Measurements from ENCODE around the gene TOMM7. TPM values are rescaled to one million over a fixed set of nuclear protein-coding genes. Genes with fewer than 3 reads are reported as not detected.
"Not testable (repeated sequence)": the region's sequence is repeated elsewhere in the genome, so short reads cannot be mapped to it uniquely, and the experiment has no call there.

Gene TOMM7
- total RNA-seq, 2 experiments from 2014 or later: 73.7 to 254 TPM

- ATAC-seq (no peak), DNase-seq (no peak)
- CTCF ChIA-PET: no interaction called here
- intact Hi-C loops (cut with DNase I, micrococcal nuclease): no loop called here
- Mint-ChIP-seq H3K27me3 (no peaks in the 10 kb centered on the region), H3K9me3 (ENCODE audit: low read depth) (no peaks in the 10 kb centered on the region), H3K4me3 (no peak overlapping the region), H3K27ac (no peak overlapping the region), H3K4me1 (peaks cover 6% of the 10 kb centered on the region), H3K36me3 (ENCODE audit: low read depth) (no peaks in the 10 kb centered on the region)
- POLR2A ChIA-PET: no interaction called here
Observed at GRCh38 chr7:22841954-22842353, 19.3 kb upstream of the TOMM7 start.

GRCh38 chr7:22837308-22837707, 14.7 kb upstream of the TOMM7 start:
- CTCF ChIA-PET: no interaction called here
- DNase-seq (no peak), ATAC-seq (no peak)
- no peaks in the 10 kb centered on the region for H3K36me3 Mint-ChIP-seq (ENCODE audit: low read depth)
- intact Hi-C loops (cut with DNase I, micrococcal nuclease): no loop called here
- no peak overlapping the region for H3K4me3 Mint-ChIP-seq
- no peaks in the 10 kb centered on the region for H3K4me1 Mint-ChIP-seq
- no peaks in the 10 kb centered on the region for H3K9me3 Mint-ChIP-seq (ENCODE audit: low read depth)
- POLR2A ChIA-PET: no interaction called here
- H3K27ac Mint-ChIP-seq: no peak overlapping the region
- H3K27me3 Mint-ChIP-seq: no peaks in the 10 kb centered on the region

DNA sequence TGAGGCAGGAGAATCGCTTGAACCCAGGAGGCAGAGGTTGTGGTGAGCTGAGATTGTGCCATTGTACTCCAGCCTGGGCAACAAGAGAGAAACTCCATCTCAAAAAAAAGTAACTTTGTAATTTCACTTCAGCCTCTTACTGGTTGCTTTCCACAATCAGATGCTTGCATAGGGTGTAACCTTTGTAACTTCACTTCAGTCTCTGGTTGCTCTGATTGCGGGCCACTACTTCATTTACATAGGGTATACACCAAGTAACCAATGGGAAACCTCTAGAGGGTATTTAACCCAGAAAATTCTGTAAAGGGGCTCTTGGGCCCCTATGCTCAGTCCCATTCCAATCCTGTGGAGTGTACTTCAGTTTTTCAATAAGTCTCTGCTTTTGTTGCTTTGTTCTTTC, 13.9 kb upstream of the TOMM7 start:
- H3K27ac Mint-ChIP-seq; H3K27me3 Mint-ChIP-seq; H3K9me3 Mint-ChIP-seq (ENCODE audit: low read depth); H3K4me1 Mint-ChIP-seq; DNase-seq; POLR2A ChIA-PET; CTCF ChIA-PET; ATAC-seq; intact Hi-C loops (cut with DNase I, micrococcal nuclease); H3K4me3 Mint-ChIP-seq; H3K36me3 Mint-ChIP-seq (ENCODE audit: low read depth): not testable (repeated sequence)

DNA sequence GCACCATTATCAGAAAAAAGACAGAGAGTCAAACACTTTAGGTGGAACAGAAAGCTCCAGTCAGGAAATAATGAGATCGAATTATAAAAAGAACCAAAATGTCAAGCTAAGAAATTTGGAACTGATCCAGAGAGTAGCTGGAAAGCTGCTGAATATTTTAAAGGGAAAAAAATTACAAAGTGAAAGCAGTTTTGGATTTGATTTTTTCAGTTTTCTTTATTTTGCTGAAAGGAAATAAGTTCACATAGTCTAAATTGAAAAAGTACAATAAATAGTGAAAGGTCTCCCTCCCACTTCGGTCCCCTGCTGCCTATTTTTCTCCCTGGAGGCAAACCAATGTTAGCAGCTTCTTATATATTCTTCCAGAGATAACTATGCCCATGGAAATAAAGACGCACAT, 11.3 kb upstream of the TOMM7 start:
- H3K27me3 Mint-ChIP-seq: peaks cover 3% of the 10 kb centered on the region
- no peak overlapping the region for H3K4me3 Mint-ChIP-seq
- no peak for DNase-seq
- H3K9me3 Mint-ChIP-seq (ENCODE audit: low read depth): no peaks in the 10 kb centered on the region
- intact Hi-C loops (cut with DNase I, micrococcal nuclease): no loop called here
- ChIA-PET CTCF (interaction anchor here (1.3 to 1.4 kb wide), 2 partner anchors 13 to 221 kb away, joined by 4 read pairs; no protein-coding TSS in a partner anchor), POLR2A (no interaction called here)
- H3K4me1 Mint-ChIP-seq: no peaks in the 10 kb centered on the region
- no peak for ATAC-seq
- no peaks in the 10 kb centered on the region for H3K36me3 Mint-ChIP-seq (ENCODE audit: low read depth)
- no peak overlapping the region for H3K27ac Mint-ChIP-seq

DNA sequence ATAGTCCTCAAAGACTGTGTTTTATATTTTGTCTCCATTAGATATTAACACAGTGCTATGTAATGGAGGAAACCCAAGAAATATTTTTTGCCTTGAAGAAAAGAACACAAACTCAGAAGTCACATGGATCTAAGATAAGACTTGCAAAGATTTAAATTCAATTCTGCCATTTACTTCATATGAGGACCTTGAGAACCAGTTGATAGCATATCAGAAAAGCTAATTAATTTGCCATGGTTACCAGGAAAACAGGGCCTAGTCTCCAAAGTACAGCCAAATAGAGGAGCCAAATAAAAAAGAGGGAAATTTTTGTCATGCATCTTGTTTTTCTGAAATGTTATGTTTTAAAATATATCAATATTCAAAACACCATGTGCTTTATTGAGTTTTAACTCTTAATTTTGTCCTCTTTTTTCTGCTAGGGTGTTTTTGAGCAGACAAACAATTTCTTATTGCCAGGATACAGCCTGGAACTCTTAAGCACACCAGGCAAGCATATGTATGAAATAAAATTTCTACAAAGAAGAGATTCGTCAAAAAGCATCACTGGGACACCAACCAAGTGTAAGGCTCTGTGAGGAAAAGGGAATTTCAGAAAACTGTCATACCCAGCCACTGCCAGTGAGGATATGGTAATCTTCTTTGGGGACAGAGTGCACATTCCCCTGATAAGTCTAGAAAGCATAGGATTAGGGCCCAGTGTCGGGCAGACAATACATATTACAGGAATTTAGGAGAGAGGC, 10.6 kb upstream of the TOMM7 start:
- DNase-seq: no peak
- Mint-ChIP-seq H3K27me3 (peaks cover 3% of the 10 kb centered on the region), H3K36me3 (ENCODE audit: low read depth) (no peaks in the 10 kb centered on the region), H3K27ac (no peak overlapping the region), H3K9me3 (ENCODE audit: low read depth) (no peaks in the 10 kb centered on the region), H3K4me3 (no peak overlapping the region), H3K4me1 (no peaks in the 10 kb centered on the region)
- intact Hi-C loops (cut with DNase I, micrococcal nuclease): no loop called here
- ChIA-PET CTCF (interaction anchor here (0.6 to 1.4 kb wide), 4 partner anchors 12 to 222 kb away, joined by 4 to 5 read pairs (median 4); no protein-coding TSS in a partner anchor), POLR2A (no interaction called here)
- no peak for ATAC-seq

DNA sequence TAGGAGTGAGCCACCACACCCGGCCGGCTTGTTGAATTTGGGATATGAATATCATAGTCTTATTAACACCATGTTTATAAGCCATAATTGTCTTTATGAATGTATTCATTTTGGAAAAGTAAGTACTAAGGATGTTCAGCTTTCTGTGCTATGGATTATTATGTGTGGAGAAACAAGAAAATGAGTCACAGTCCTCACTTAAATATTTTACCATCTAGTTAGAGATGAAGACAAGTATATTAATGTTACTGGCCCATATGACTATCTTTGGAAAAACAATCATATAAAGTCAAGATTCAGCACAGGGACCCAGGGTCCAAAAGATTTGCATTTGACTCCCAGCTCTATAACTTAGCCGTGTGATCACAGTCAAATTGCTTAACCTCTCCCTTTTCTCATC, 9.8 kb upstream of the TOMM7 start:
- intact Hi-C loops (cut with DNase I, micrococcal nuclease): no loop called here
- ChIA-PET POLR2A (no interaction called here), CTCF (interaction anchor here (0.7 to 0.8 kb wide), 2 partner anchors 109 to 222 kb away, joined by 3 to 5 read pairs; no protein-coding TSS in a partner anchor)
- ATAC-seq (no peak), DNase-seq (no peak)
- Mint-ChIP-seq H3K4me1 (no peaks in the 10 kb centered on the region), H3K27ac (no peak overlapping the region), H3K36me3 (ENCODE audit: low read depth) (no peaks in the 10 kb centered on the region), H3K27me3 (peaks cover 3% of the 10 kb centered on the region), H3K9me3 (ENCODE audit: low read depth) (no peaks in the 10 kb centered on the region), H3K4me3 (no peak overlapping the region)

DNA sequence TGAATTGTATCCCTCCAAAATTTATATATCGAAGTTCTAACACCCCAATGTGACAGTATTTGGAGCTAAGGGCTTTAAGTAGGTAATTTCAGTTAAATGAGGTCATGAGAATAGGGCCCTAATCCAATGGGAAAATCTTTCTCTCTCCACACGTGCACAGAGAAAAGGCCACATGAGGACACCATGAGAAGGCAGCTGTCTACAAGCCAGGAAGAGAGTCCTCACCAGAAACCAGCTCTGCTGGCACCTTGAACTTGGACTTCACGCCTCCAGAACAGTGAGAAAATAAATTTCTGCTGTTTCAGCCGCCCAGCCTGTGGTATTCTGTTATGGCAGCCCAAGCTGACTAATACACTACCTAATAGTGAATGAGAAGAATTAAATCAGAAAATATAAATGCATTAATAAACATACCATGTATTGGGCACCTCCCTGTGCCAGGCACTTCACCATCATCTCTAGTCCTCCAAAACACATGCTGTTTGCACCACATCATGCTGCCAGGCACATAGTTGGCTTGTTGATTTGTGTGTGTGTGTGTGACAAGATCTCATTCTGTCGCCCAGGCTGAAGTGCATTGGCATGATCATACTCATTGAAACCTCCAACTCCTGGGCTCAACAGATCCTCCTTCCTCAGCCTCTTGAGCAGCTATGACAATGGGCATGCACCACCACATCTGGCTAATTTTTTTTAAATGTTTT, 9.1 kb upstream of the TOMM7 start:
- no peak overlapping the region for H3K4me3 Mint-ChIP-seq
- H3K9me3 Mint-ChIP-seq (ENCODE audit: low read depth): no peaks in the 10 kb centered on the region
- ATAC-seq (no peak), DNase-seq (no peak)
- no peaks in the 10 kb centered on the region for H3K4me1 Mint-ChIP-seq
- ChIA-PET POLR2A (no interaction called here), CTCF (interaction anchor here (0.8 kb wide), 3 partner anchors 8 to 370 kb away, joined by 3 read pairs; no protein-coding TSS in a partner anchor)
- peaks cover 3% of the 10 kb centered on the region for H3K27me3 Mint-ChIP-seq
- no peak overlapping the region for H3K27ac Mint-ChIP-seq
- intact Hi-C loops (cut with DNase I, micrococcal nuclease): no loop called here
- H3K36me3 Mint-ChIP-seq (ENCODE audit: low read depth): no peaks in the 10 kb centered on the region

GRCh38 chr7:22827563-22827962, 4.9 kb upstream of the TOMM7 start:
- POLR2A ChIA-PET: no interaction called here

DNA sequence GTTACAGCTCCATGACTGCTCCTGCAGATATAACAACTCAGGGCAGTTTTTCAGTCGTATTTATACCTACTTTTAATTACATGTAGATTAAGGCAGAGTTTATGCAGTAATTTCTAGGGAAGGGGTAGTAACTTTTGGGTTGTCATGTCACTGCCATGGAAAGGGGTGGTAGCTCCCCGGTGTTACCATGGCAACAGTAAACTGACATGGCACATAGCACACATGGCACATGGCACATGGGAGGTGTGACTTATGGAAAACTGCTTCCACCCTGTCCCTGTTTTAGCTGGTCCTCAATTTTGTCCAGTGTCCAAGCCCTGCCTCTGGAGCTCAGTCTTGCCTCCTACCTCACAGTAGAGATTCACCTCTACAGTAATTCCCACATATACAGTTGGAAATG, 3.9 kb upstream of the TOMM7 start:
- H3K9me3 Mint-ChIP-seq (ENCODE audit: low read depth): no peaks in the 10 kb centered on the region
- peaks cover 9% of the 10 kb centered on the region for H3K27me3 Mint-ChIP-seq
- intact Hi-C loops (cut with DNase I, micrococcal nuclease): no loop called here
- H3K4me3 Mint-ChIP-seq: no peak overlapping the region
- H3K27ac Mint-ChIP-seq: no peak overlapping the region
- ATAC-seq (no peak), DNase-seq (no peak)
- H3K4me1 Mint-ChIP-seq: peaks cover 5% of the 10 kb centered on the region
- no peaks in the 10 kb centered on the region for H3K36me3 Mint-ChIP-seq (ENCODE audit: low read depth)
- POLR2A ChIA-PET: no interaction called here
- CTCF ChIA-PET: interaction anchor here (0.7 to 1.7 kb wide), 4 partner anchors 21 to 264 kb away, joined by 3 to 4 read pairs (median 4); no protein-coding TSS in a partner anchor

More at GRCh38 chr7:22827563-22827962, 4.9 kb upstream of the TOMM7 start:
- Mint-ChIP-seq H3K4me3 (no peak overlapping the region), H3K27ac (no peak overlapping the region), H3K4me1 (peaks cover 5% of the 10 kb centered on the region), H3K9me3 (ENCODE audit: low read depth) (no peaks in the 10 kb centered on the region), H3K27me3 (peaks cover 9% of the 10 kb centered on the region), H3K36me3 (ENCODE audit: low read depth) (no peaks in the 10 kb centered on the region)
- CTCF ChIA-PET: interaction anchor here (1.3 to 1.7 kb wide), 2 partner anchors 22 to 228 kb away, joined by 3 to 4 read pairs; no protein-coding TSS in a partner anchor
- DNase-seq (no peak), ATAC-seq (no peak)
- intact Hi-C loops (cut with DNase I, micrococcal nuclease): no loop called here

DNA sequence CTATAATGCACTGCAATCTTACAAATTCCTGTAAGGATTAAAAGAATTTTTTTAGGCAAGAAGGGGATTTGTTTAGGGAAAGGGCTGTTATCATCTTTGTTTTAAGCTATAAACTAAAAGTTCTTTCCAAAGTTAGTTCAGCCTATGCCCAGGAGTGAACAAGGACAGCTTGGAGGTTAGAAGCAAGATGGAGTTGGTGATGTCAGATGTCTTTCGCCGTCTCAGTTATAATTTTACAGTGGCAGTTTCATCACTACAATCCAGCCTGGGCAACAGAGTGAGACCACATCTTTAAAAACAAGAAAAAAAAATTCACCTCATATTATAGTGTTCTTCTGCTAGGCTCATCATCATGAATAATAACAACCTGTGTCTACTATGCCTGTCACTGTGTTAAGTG, 2.1 kb upstream of the TOMM7 start:
- Mint-ChIP-seq H3K27ac (no peak overlapping the region), H3K4me3 (no peak overlapping the region), H3K9me3 (ENCODE audit: low read depth) (no peaks in the 10 kb centered on the region), H3K27me3 (peaks cover 6% of the 10 kb centered on the region), H3K36me3 (ENCODE audit: low read depth) (peaks cover 5% of the 10 kb centered on the region), H3K4me1 (peaks cover 21% of the 10 kb centered on the region)
- ChIA-PET POLR2A (interaction anchor here (0.6 kb wide), 1 partner anchor 45 kb away, joined by 4 read pairs; no protein-coding TSS in a partner anchor), CTCF (interaction anchor here (1.0 to 1.9 kb wide), 3 partner anchors 125 to 265 kb away, joined by 3 to 6 read pairs (median 6); no protein-coding TSS in a partner anchor)
- intact Hi-C loops (cut with DNase I, micrococcal nuclease): loop anchor here in 1 of 2 experiments (5.0 kb wide), 2 partner anchors 63 to 358 kb away; partner anchors contain the start of gene NUP42
- ATAC-seq (no peak), DNase-seq (no peak)

DNA sequence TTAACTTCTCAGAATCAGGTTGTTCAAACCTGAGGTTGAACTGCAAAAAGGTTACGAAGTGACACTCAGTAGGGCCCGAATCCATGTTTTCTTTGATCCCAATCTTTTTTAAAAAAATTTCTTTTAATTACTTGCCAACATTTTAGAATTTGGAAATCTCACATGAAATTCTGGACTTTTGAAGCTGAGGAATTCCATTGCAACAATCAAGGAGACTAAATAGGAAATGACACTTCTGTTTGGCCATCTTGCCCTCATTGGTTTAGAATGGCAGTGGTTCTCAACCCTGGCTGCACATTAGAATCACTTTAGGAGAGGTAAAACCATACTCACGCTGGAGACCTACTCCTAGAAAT, 471 bp upstream of the TOMM7 start:
- H3K4me1 Mint-ChIP-seq: peaks cover 31% of the 10 kb centered on the region
- H3K9me3 Mint-ChIP-seq (ENCODE audit: low read depth): no peaks in the 10 kb centered on the region
- CTCF ChIA-PET: interaction anchor here (1.5 to 2.0 kb wide), 3 partner anchors 62 to 263 kb away, joined by 6 read pairs; no protein-coding TSS in a partner anchor
- peak overlapping the region; percentile 93 for H3K27ac Mint-ChIP-seq
- H3K36me3 Mint-ChIP-seq (ENCODE audit: low read depth): peaks cover 8% of the 10 kb centered on the region
- ATAC-seq: no peak
- POLR2A ChIA-PET: interaction anchor here (0.6 kb wide), 1 partner anchor 277 kb away, joined by 5 read pairs; no protein-coding TSS in a partner anchor
- DNase-seq: no peak
- intact Hi-C loops (cut with DNase I, micrococcal nuclease): loop anchor here (2.0 to 5.0 kb wide), 7 partner anchors 32 to 706 kb away; partner anchors contain the start of genes NUP42 (in 2 of the 2), HYCC1 (in 1 of the 2) and KLHL7 (in 1 of the 2)
- peak overlapping the region; percentile 98 for H3K4me3 Mint-ChIP-seq
- H3K27me3 Mint-ChIP-seq: peaks cover 6% of the 10 kb centered on the region

All from activated CD4-positive, alpha-beta T cell treated with anti-CD3 and anti-CD28 coated beads for 36 hours (primary cell).